PC-3 (cell line): Measurements from ENCODE around the gene GNB5. TPM values are rescaled to one million over a fixed set of nuclear protein-coding genes. Genes with fewer than 3 reads are reported as not detected.

Source experiments
- ATAC-seq: fragments of 200-7000 bp; cut with Tn5 transposase; 2 replicates; pipeline ENCODE4 v1.9.1; 2020; ENCODE audit warnings: mild to moderate bottlenecking, moderate library complexity
- BruUV-seq: library from RNA; stranded (reverse); fragments of 400-500 nt; replicated peaks from 2 replicates; lab custom pipeline; 2021; lab: Mats Ljungman, UMichigan
- CTCF ChIA-PET: fragments of 300-600 bp; sonication (Branson Sonifier 250); formaldehyde crosslinking; loops from one replicate; lab custom pipeline; 2022; ENCODE audit warnings: antibody characterized with exemption; lab: Charles Lee
- POLR2A ChIA-PET: fragments of 300-600 bp; sonication (Branson Sonifier 250); formaldehyde crosslinking; loops from one replicate; lab custom pipeline; 2022; ENCODE audit warnings: antibody characterized with exemption; ENCODE audit not compliant: unreplicated experiment; lab: Charles Lee
- DNase-seq: peaks from one replicate; pipeline ENCODE4 v3.0.0-alpha.2; 2015
- H2AFZ ChIP-seq: fragments of 300-600 bp; sonication (generic); 2 replicates; pipeline ENCODE4 v1.6.0; 2016; ENCODE audit warnings: antibody characterized with exemption, low read length
- H3F3A ChIP-seq: fragments of 300-600 bp; sonication (generic); one replicate; pipeline ENCODE4 v1.6.0; 2017; ENCODE audit warnings: antibody characterized with exemption, low read length, control low read depth, mild to moderate bottlenecking; ENCODE audit not compliant: unreplicated experiment
- H3K27ac ChIP-seq: fragments of 300-600 bp; sonication (generic); 2 replicates; pipeline ENCODE4 v1.5.1; 2016; ENCODE audit warnings: mild to moderate bottlenecking, low read length
- H3K27me3 ChIP-seq: fragments of 300-600 bp; sonication (generic); 2 replicates; pipeline ENCODE4 v1.6.1; 2016; ENCODE audit warnings: low read length, mixed read lengths
- H3K36me3 ChIP-seq: fragments of 300-600 bp; sonication (generic); 2 replicates; pipeline ENCODE4 v1.6.1; 2016; ENCODE audit warnings: low read depth, mixed run types, low read length, mixed read lengths
- H3K4me1 ChIP-seq: fragments of 300-600 bp; sonication (generic); 2 replicates; pipeline ENCODE4 v1.5.1; 2016; ENCODE audit warnings: low read length; ENCODE audit not compliant: insufficient read depth
- H3K4me2 ChIP-seq: fragments of 300-600 bp; sonication (generic); 2 replicates; pipeline ENCODE4 v1.6.0; 2016; ENCODE audit warnings: low read length
- H3K4me3 ChIP-seq: fragments of 300-600 bp; sonication (generic); 2 replicates; pipeline ENCODE4 v1.5.1; 2016; ENCODE audit warnings: mild to moderate bottlenecking, low read length, mixed read lengths
- H3K79me2 ChIP-seq: fragments of 300-600 bp; sonication (generic); 2 replicates; pipeline ENCODE4 v1.6.1; 2017; ENCODE audit warnings: low read length, mixed read lengths
- H3K9ac ChIP-seq: fragments of 300-600 bp; sonication (generic); 2 replicates; pipeline ENCODE4 v1.6.0; 2016; ENCODE audit warnings: mild to moderate bottlenecking, low read length
- H3K9me2 ChIP-seq: fragments of 300-600 bp; sonication (generic); replicated peaks from 2 replicates; pipeline ENCODE4 v1.6.1; 2016; ENCODE audit warnings: mixed run types, low read length, mixed read lengths
- H3K9me3 ChIP-seq: fragments of 300-600 bp; sonication (generic); 2 replicates; pipeline ENCODE4 v1.6.1; 2016; ENCODE audit warnings: low read length, mixed read lengths
- H4K20me1 ChIP-seq: fragments of 300-600 bp; sonication (generic); 2 replicates; pipeline ENCODE4 v1.6.1; 2016; ENCODE audit warnings: low read length, mixed read lengths
- EZH2 ChIP-seq: fragments of 300-600 bp; sonication (generic); IDR thresholded peaks from one replicate; pipeline ENCODE4 v1.6.1; 2017; ENCODE audit warnings: antibody characterized with exemption, mild to moderate bottlenecking, low read length; ENCODE audit not compliant: unreplicated experiment
- EZH2phosphoT487 ChIP-seq: fragments of 300-600 bp; sonication (generic); IDR thresholded peaks from 2 replicates; pipeline ENCODE4 v1.6.1; 2018; ENCODE audit warnings: mild to moderate bottlenecking, antibody characterized with exemption, low read length, borderline replicate concordance
- intact Hi-C: fragments of 100-400 bp; cut with micrococcal nuclease; formaldehyde crosslinking; loops from 2 replicates; pipeline ENCODE4 v1.9.0; 2023
- total RNA-seq: library from RNA; depleted of rRNA; stranded (reverse); fragments of >200 nt; gene quantifications from 2 replicates; pipeline ENCODE4 v1.2.3, GENCODE V29; 2014
- TF ChIP-seq, protein P1 (sequence below): fragments of 300-600 bp; sonication (generic); conservative IDR thresholded peaks from 2 replicates; pipeline ENCODE4 v1.5.1; 2017; ENCODE audit warnings: antibody characterized with exemption, low read depth, mild to moderate bottlenecking, low read length

Gene GNB5
- total RNA-seq, 1 experiment from 2014 or later, result 49.3 TPM

DNA sequence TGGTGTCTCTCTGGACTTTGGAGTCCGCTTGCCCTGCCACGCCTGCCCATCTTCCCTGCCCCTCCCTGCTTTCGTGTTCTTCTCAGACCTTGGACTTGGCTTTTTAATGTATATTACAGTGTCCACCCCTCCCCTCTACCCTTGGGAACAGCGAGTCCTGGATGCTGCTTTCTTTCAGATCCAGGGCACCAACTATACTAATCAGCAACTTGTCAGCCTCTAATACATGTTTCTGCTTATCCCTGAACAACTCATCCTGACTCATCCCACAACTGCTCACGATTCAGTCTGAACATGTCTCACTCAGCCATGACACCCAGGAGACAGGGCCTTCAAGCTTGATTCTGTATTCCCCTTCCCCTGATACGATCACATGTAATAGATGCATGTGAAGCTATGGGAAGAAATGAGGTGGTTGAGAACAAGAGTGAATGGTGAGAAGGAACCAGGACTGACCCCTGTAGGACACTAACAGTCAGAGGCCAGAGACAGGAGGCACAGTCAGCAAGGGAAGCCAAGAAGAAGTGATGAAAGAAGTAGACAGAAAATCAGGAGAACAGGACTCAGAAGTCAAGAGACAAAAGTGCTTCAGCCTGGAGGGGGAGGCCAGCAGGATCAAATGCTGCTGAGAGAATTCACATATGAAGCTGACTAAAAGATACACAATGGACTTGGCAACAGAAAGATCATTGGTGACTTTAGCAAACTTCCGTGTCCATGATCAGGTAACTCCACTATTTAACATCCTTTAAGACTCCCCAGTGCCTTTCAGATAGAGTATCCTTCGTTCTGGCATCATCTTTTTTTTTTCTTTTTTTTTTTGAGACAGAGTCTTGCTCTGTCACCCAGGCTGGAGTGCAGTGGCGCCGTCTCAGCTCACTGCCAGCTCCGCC, 114.1 kb downstream of the GNB5 start:
- BruUV-seq, result no TSS peak

DNA sequence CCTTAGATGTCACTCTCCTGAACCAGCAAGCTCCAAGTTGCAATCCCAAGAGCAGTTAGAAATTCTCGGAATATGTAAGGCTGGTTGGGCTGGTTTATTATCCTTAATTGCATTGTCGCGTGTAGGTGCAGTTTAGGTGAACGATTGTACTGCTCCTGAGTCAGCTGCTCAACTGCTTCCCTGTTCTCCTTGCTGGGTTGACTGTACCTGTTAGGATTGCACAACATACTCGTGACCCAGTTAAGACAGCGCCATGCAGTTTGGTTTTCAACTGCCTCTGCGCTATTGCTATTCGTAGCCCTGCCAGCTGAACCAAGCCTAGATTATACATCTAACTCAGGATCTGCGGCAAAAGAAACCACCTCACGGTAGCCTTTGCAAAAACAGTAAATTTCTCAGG, 119.6 kb downstream of the GNB5 start:
- Histone ChIP-seq H3K4me1 (peaks cover 4% of the 10 kb centered on the region), H3K4me2 (no peak overlapping the region), H3F3A (no peaks in the 10 kb centered on the region), H3K4me3 (no peak overlapping the region), H2AFZ (no peak overlapping the region), H3K9me2 (no peaks in the 10 kb centered on the region), H3K9me3 (no peaks in the 10 kb centered on the region), H3K36me3 (no peaks in the 10 kb centered on the region), H4K20me1 (no peaks in the 10 kb centered on the region), H3K27ac (no peak overlapping the region), H3K27me3 (no peaks in the 10 kb centered on the region), H3K79me2 (no peaks in the 10 kb centered on the region), H3K9ac (no peak overlapping the region)
- TF ChIP-seq EZH2phosphoT487, result no peak
- no peak for TF ChIP-seq EZH2
- TF ChIP-seq, protein P1, sequence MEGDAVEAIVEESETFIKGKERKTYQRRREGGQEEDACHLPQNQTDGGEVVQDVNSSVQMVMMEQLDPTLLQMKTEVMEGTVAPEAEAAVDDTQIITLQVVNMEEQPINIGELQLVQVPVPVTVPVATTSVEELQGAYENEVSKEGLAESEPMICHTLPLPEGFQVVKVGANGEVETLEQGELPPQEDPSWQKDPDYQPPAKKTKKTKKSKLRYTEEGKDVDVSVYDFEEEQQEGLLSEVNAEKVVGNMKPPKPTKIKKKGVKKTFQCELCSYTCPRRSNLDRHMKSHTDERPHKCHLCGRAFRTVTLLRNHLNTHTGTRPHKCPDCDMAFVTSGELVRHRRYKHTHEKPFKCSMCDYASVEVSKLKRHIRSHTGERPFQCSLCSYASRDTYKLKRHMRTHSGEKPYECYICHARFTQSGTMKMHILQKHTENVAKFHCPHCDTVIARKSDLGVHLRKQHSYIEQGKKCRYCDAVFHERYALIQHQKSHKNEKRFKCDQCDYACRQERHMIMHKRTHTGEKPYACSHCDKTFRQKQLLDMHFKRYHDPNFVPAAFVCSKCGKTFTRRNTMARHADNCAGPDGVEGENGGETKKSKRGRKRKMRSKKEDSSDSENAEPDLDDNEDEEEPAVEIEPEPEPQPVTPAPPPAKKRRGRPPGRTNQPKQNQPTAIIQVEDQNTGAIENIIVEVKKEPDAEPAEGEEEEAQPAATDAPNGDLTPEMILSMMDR, result no peak
- no TSS peak for BruUV-seq
- POLR2A ChIA-PET, result no interaction called here
- CTCF ChIA-PET, result no interaction called here
- no peak for ATAC-seq
- peak; percentile 26 for DNase-seq
- intact Hi-C loops, result no loop called here

More for the DNA sequence above, 114.1 kb downstream of the GNB5 start:
- Histone ChIP-seq H3K79me2 (no peaks in the 10 kb centered on the region), H3K36me3 (no peaks in the 10 kb centered on the region), H3F3A (no peaks in the 10 kb centered on the region), H3K4me3 (no peak overlapping the region), H3K27me3 (no peaks in the 10 kb centered on the region), H3K4me2 (peak overlapping the region; percentile 33), H3K4me1 (peaks cover 22% of the 10 kb centered on the region), H2AFZ (no peak overlapping the region), H3K9ac (no peak overlapping the region), H3K9me2 (no peaks in the 10 kb centered on the region), H4K20me1 (no peaks in the 10 kb centered on the region), H3K27ac (peak overlapping the region; percentile 34), H3K9me3 (no peaks in the 10 kb centered on the region)
- intact Hi-C loops, result loop anchor here (2.0 kb wide), 1 partner anchor 54 kb away; no protein-coding TSS in a partner anchor
- peak; percentile 90 for ATAC-seq
- CTCF ChIA-PET, result interaction anchor here (0.6 kb wide), 2 partner anchors 24 to 130 kb away, joined by 3 read pairs; no protein-coding TSS in a partner anchor
- POLR2A ChIA-PET, result no interaction called here
- TF ChIP-seq EZH2phosphoT487 (no peak), EZH2 (no peak)
- TF ChIP-seq, protein P1, result no peak
- peak; percentile 77 for DNase-seq

DNA sequence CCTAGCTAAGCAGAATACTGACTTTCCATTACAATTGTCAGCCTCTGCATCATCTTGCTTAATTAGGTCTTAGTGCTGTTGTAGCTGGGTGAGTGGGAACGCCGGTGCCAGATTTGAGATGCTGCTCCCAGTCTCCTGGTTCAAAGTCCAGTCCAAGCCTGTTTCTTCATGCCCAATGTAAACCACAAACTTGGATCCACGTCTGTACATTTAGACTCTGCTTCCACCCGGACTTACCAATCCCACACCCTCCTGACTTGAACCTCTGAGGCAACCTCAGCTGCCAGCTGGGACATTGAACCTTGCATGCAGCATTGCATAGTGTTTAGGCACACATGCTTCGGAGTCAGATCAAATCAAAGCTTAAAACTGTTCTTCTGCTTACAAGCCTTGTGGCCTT, 121.6 kb downstream of the GNB5 start:
- ATAC-seq (no peak), DNase-seq (no peak)
- no peaks in the 10 kb centered on the region for H3K9me2 ChIP-seq
- TF ChIP-seq, protein P1, result no peak
- TF ChIP-seq EZH2 (no peak), EZH2phosphoT487 (no peak)
- BruUV-seq, result no TSS peak
- H3K9me3 ChIP-seq, result no peaks in the 10 kb centered on the region
- no peaks in the 10 kb centered on the region for H3F3A ChIP-seq
- CTCF ChIA-PET, result interaction anchor here (0.6 to 0.9 kb wide), 2 partner anchors 11 to 110 kb away, joined by 3 read pairs; no protein-coding TSS in a partner anchor
- no peak overlapping the region for H3K27ac ChIP-seq
- no peak overlapping the region for H2AFZ ChIP-seq
- H3K79me2 ChIP-seq, result no peaks in the 10 kb centered on the region
- no peaks in the 10 kb centered on the region for H3K4me1 ChIP-seq
- no peaks in the 10 kb centered on the region for H4K20me1 ChIP-seq
- no peak overlapping the region for H3K9ac ChIP-seq
- no peak overlapping the region for H3K4me3 ChIP-seq
- H3K4me2 ChIP-seq, result no peak overlapping the region
- no peaks in the 10 kb centered on the region for H3K36me3 ChIP-seq
- POLR2A ChIA-PET, result no interaction called here
- intact Hi-C loops, result no loop called here
- no peaks in the 10 kb centered on the region for H3K27me3 ChIP-seq
